ENCODE measurements around the gene APOA5. TPM values are rescaled to one million over a fixed set of nuclear protein-coding genes. Genes with fewer than 3 reads are reported as not detected.
A peak's percentile ranks its signal among the peaks of the same experiment; 100 is the strongest.

APOA5 gene
- total RNA-seq, 1 experiment from 2014 or later, result 0.11 TPM

DNA sequence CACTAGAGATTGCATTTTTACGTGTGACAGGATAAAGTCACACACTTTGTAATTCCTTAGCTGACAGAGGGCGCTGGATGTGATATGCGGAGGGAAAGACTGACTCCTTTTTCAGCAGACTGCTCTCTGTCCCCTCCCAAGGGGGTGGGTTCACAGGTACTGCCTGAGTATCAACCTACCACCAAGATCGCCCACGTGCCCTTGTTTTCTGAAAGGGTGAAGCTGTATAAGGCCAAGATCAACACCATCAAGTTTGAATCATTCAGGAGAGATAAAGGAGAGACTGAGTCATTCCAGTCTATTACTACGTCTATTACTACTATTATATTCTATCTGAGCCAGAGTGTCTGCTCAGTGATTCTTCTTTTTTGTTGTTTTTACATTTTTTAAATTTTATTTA is 49.6 kb downstream of the APOA5 start:
- Histone ChIP-seq H3T11ph (ENCODE audit: low read length) (no peak overlapping the region), H3K4ac (ENCODE audit: low read depth, low read length) (no peak overlapping the region), H3K79me1 (ENCODE audit: insufficient read depth, low read depth, low read length, poor library complexity, severe bottlenecking) (no peaks in the 10 kb centered on the region), H3K9me3 (ENCODE audit: control insufficient read depth, low read depth, low read length) (no peaks in the 10 kb centered on the region), H2BK12ac (ENCODE audit: insufficient read length, low read depth, low read length) (no peak overlapping the region), H4K5ac (ENCODE audit: insufficient read length, low read depth, low read length) (no peak overlapping the region), H2BK5ac (ENCODE audit: insufficient read length, low read length) (no peak overlapping the region), H3K56ac (ENCODE audit: insufficient read length, low read depth, low read length) (no peak overlapping the region), H2BK15ac (ENCODE audit: low read depth, low read length) (no peak overlapping the region), H3K23ac (ENCODE audit: insufficient read length, low read depth, low read length) (no peak overlapping the region), H3K14ac (ENCODE audit: insufficient read depth, low read length) (no peak overlapping the region), H3K9ac (ENCODE audit: extremely low read depth, insufficient read length, low read length) (no peak overlapping the region), H3K23me2 (ENCODE audit: insufficient read length, low read depth, low read length, poor library complexity, severe bottlenecking) (no peaks in the 10 kb centered on the region), H3K4me1 (ENCODE audit: insufficient read depth, low read length) (peaks cover 5% of the 10 kb centered on the region; the same call in 1 of the 2 replicates), H2AK5ac (ENCODE audit: insufficient read length, low read length) (no peak overlapping the region), H4K91ac (ENCODE audit: insufficient read length, low read depth, low read length) (no peak overlapping the region), H4K20me1 (ENCODE audit: control insufficient read depth, insufficient read depth, insufficient read length) (no peaks in the 10 kb centered on the region), H2BK20ac (ENCODE audit: low read depth, low read length, poor library complexity, severe bottlenecking) (no peak overlapping the region), H2BK120ac (ENCODE audit: low read depth, low read length, poor library complexity, severe bottlenecking) (no peak overlapping the region), H4K8ac (replicated peaks; ENCODE audit: insufficient read length, low read depth, low read length) (no peak overlapping the region), H2AFZ (ENCODE audit: low read length) (no peak overlapping the region), H3K27ac (ENCODE audit: insufficient read length, low read depth, low read length) (no peak overlapping the region), H3K4me2 (ENCODE audit: insufficient read depth, insufficient read length, low read length) (no peak overlapping the region), H3K79me2 (ENCODE audit: insufficient read depth, low read length) (no peaks in the 10 kb centered on the region), H3K27me3 (ENCODE audit: insufficient read depth, low read length) (no peaks in the 10 kb centered on the region), H3K18ac (ENCODE audit: insufficient read length, low read depth, low read length) (no peak overlapping the region)
- peaks cover 9 to 22% of the 10 kb centered on the region in 2 experiments for H3K4me1 Mint-ChIP-seq
- H3K27ac Mint-ChIP-seq, result peak overlapping the region in 2 of 3 experiments; percentile 16 to 64; a peak in 2 of 7 replicates
- no peak for DNase-seq
- no peaks in the 10 kb centered on the region for H3K9me3 Mint-ChIP-seq
- H3K36me3 Mint-ChIP-seq (ENCODE audit: insufficient read depth in 1 of 3, low read depth in 3 of 3), result peaks cover 4 to 8% (median 5%) of the 10 kb centered on the region in 3 experiments; a peak in 5 of 7 replicates
- WGBS (ENCODE audit: extremely low coverage, insufficient read length, low lambda C conversion rate), result no CpG with 5 or more reads among the region's 6 CpGs
- TF ChIP-seq CTCF (conservative IDR thresholded peaks at IDR 0.05), result no peak
- no peaks in the 10 kb centered on the region for H3K27me3 Mint-ChIP-seq (ENCODE audit: low read depth)
- H3K4me3 Mint-ChIP-seq, result no peak overlapping the region

Measured in H9 (cell line).